Activated T-helper 9 cell treated with anti-CD3 and anti-CD28 coated beads, Interleukin-2, amount 50 U/mL, for 16 hours (primary cell): ENCODE results near the gene MACO1.
"Not testable (repeated sequence)": the region's sequence is repeated elsewhere in the genome, so short reads cannot be mapped to it uniquely, and the experiment has no call there.

ENCODE experiments used
- DNase-seq: peaks from one replicate; pipeline ENCODE4 v3.0.0-alpha.2; 2020; ENCODE audit warnings: low read depth

The MACO1 gene

GRCh38 chr1:25487628-25488027, 56.9 kb downstream of the MACO1 start:
- no peak for DNase-seq

GRCh38 chr1:25492323-25492722, 61.6 kb downstream of the MACO1 start:
- no peak for DNase-seq

- DNase-seq: no peak
Measured at GRCh38 chr1:25494952-25495351, 64.3 kb downstream of the MACO1 start.

- no peak for DNase-seq
Measured at GRCh38 chr1:25500694-25501093, 70.0 kb downstream of the MACO1 start.

DNA sequence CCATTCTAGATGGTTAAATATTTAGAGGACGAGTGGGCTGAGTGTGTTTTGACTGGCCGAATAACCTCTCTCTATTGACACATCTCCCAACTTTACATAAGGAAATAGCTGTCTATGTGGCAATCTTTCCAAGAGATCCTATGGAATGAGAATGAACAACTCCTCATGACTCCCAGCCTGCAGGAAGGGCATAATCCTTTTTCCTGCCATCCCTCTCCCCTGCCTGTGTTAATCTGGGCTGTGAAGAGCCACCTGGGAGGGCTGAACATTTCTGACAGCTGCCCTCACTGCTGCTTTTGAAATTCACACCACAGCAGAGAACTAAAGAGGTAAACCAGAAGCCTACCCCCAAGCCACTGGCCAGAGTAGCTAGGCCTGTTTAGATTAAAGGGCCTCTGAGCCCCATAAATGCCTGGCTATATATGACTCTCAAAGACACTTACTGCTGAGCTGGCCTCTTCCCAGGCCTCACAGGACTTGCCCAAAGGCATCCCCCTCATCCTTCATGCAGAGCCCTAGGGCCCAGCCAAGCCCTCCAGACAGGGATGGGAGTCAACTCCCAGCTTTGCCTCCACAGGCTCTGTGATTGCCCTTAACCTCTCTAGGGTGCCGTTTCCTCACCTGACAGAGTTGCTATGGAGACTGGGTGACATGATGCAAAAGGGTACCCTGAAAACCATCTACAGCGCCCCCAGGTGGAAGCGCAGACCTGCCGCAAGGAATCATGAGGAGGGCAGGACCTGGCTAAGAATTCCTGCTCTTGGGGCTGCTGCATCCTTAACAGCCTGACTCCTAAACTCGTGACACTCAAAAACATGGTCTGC, 70.8 kb downstream of the MACO1 start:
- DNase-seq: no peak

DNA sequence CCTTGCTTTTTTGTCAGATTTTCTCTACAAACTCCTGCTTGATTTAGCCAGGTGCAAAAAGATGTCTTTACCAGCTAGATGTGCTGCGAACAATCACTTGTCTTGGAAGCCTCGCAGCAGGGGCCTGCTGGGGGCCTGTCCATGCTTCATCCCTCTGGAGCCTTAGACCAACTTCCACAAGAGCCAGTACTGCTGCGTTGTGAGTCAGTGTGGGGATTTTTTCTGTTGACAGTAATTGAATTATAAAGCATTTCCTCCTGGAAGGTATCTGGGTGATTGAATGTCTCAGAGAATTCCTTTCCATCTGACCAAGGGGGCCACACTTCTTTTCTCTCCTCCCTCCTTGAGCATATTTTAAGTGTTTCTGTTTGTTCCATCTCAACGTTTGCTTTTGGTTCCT, 72.3 kb downstream of the MACO1 start:
- DNase-seq: no peak

DNA sequence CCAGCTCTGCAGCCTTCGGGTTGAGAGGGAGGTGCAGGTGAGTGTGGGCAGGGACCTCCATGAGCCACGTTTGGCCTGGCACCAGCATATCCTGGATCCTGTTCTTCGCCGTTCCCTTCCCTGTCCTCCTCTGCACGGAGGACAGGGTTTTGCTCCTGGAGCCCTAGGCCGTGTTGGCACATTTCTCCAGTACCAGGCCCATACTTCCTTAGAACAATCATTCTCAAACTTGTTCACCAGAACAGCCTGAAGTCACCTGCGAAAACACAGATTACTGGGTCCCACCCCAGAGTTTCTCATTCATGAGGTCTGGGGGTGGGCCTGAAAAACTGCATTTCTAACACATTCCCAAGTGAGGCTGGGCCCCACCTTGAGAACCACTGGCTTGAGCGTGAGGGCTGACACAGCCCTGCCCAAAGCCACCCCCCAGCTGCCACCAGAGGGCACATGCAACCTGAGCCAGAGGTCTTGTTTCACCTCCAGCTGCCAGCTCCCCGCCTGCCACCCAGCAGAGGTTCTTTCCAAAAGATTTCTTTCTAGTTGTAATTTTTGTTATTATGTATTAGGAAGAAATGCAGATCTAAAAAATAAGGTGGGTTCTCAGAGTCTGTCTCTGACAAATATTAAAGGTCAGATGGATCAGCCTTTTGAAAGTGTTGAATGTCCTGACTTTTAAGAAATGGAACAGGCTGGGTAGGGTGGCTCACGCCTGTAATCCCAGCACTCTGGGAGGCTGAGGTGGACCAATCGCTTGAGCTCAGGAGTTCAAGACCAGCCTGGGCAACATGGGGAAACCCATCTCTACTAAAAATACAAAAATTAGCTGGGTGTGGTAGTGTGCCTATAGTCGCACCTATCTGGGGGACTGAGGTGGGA, 73.1 kb downstream of the MACO1 start:
- DNase-seq: peak; percentile 45

GRCh38 chr1:25504706-25505595, 74.3 kb downstream of the MACO1 start:
- DNase-seq: no peak

- DNase-seq: no peak
Measured at GRCh38 chr1:25505656-25506385, 75.1 kb downstream of the MACO1 start.

DNA sequence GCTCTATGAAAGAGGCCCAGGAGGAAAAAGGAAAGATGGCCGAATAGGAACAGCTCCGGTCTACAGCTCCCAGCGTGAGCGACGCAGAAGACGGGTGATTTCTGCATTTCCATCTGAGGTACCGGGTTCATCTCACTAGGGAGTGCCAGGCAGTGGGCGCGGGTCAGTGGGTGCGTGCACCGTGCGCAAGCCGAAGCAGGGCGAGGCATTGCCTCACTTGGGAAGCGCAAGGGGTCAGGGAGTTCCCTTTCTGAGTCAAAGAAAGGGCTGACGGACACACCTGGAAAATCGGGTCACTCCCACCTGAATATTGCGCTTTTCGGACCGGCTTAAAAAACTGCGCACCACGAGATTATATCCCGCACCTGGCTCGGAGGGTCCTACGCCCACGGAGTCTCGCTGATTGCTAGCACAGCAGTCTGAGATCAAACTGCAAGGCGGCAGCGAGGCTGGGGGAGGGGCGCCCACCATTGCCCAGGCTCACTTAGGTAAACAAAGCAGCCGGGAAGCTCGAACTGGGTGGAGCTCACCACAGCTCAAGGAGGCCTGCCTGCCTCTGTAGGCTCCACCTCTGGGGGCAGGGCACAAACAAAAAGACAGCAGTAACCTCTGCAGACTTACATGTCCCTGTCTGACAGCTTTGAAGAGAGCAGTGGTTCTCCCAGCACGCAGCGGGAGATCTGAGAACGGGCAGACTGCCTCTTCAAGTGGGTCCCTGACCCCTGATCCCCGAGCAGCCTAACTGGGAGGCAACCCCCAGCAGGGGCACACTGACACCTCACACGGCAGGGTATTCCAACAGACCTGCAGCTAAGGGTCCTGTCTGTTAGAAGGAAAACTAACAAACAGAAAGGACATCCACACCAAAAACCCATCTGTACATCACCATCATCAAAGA, 76.1 kb downstream of the MACO1 start:
- DNase-seq: not testable (repeated sequence)

DNA sequence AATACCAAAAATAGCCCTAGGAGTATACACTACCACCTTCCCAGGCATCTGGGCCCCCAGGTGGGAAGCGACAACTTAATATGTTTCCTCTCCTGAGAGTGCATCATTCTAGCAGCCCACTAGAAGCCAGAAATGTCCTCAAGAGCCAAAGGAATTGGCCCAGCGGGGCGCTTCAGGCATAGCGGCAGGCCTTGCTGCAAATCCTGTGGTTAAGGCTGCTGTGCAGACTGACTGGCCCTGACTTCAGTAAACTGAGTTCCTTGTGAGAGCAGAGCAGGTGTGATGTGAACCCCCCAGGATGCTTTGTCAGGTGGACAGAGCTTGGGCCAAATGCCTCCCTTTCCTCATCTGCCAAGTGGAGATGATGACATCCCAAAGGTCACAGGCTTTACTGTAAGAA, 83.0 kb downstream of the MACO1 start:
- DNase-seq: no peak

- no peak for DNase-seq
Measured at GRCh38 chr1:25515033-25515432, 84.3 kb downstream of the MACO1 start.

DNA sequence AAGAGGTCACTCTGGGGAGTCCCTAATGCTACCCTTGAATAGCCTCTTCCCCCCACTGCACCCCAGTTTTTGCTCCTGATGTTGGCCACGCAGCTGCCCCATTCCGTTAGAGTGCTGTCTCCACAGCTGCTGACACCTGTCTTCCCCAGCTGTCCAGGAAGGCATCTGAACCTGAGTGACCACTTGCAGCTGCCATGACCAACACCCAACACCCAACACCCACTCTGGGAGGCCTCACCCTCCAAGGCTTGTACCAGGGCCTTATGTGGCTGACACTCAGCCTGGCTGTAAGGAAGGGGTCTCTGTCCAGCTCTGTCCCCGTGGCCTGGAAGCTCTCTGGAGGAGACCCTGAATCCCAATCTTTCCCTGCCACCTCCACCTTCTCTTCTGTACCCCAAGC, 86.0 kb downstream of the MACO1 start:
- no peak for DNase-seq

- no peak for DNase-seq
Measured at GRCh38 chr1:25517476-25518394, 87.0 kb downstream of the MACO1 start.

GRCh38 chr1:25519624-25520023, 88.9 kb downstream of the MACO1 start:
- no peak for DNase-seq

DNA sequence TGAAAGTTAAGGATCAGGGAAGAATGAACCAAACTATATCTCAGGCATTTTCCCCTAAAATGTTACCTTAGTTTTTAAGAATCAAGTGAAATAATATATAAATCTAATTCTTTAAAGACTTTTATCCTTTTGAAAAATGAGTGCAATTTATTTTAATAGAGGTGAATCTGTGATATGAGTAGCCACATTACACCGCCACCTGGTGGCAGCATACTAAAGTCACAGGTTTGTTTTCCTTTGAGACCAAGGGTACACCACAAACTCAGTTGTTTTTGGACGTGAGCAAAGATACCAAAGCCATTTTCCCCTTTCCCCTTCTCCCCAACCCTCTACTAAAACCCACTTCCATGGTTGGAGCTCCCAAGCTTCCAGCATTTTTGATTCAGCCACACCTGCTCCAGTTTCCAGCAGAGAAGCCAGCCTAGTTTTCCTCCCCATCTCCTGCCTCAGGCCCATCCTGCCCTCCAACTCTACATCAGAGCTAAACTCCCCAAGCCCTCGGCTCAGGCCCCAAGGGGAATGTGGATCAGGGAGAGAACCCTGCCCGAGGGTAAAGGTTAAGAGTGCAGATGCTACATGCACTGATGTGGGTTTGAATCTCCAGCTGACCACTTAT, 89.9 kb downstream of the MACO1 start:
- DNase-seq: peak; percentile 54

GRCh38 chr1:25522031-25522655, 91.4 kb downstream of the MACO1 start:
- DNase-seq: no peak

DNA sequence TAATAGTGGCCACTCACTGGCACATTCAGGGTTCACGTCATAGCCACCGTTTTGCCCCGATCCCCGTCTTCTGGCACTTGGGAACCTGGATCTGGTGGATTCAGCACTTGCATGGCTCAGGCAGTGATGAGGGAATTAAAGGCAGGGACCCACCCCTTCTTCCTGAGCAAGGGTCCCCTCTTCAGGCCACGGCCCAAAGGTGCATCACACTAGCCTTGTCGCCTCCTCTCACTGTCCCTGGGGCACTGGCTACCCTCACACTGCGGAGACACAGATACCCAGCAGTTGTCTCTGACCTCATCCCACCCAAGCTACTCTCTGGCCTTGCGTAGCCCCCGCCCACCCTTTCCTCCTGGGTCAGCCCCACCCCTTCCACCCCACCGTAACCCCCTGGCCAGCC, 92.8 kb downstream of the MACO1 start:
- no peak for DNase-seq
